CD4-positive, alpha-beta memory T cell (primary cell): ENCODE results near the gene COL18A1. TPM values are rescaled to one million over a fixed set of nuclear protein-coding genes. Genes with fewer than 3 reads are reported as not detected.

Experiments
- CTCF ChIA-PET: fragments of 350-600 bp; sonication (Branson Sonifier 250); formaldehyde crosslinking; loops from one replicate; lab custom pipeline; 2021; ENCODE audit warnings: inconsistent platforms; ENCODE audit not compliant: partially characterized antibody; lab: Charles Lee
- POLR2A ChIA-PET: fragments of 350-600 bp; sonication (Branson Sonifier 250); formaldehyde crosslinking; loops from one replicate; lab custom pipeline; 2021; ENCODE audit not compliant: partially characterized antibody; lab: Charles Lee
- DNase-seq, 5 donors: peaks; one replicate each; pipeline versions ENCODE4 v3.0.0 to v3.0.0-alpha.2; 2020 to 2022; ENCODE audit warnings: mixed read lengths in 1 of 5
- H3K27ac ChIP-seq: one replicate; pipeline ENCODE4 v1.7.0; 2013; ENCODE audit warnings: low read depth, low read length
- H3K27me3 ChIP-seq: 2 replicates; pipeline ENCODE4 v1.7.0; 2013; ENCODE audit warnings: mild to moderate bottlenecking, low read length, moderate library complexity; ENCODE audit not compliant: insufficient read depth
- H3K36me3 ChIP-seq: 2 replicates; pipeline ENCODE4 v1.7.0; 2013; ENCODE audit warnings: mild to moderate bottlenecking, low read length, moderate library complexity; ENCODE audit not compliant: insufficient read depth
- H3K4me1 ChIP-seq: 2 replicates; pipeline ENCODE4 v1.7.0; 2013; ENCODE audit warnings: mild to moderate bottlenecking, low read length, moderate library complexity; ENCODE audit not compliant: insufficient read depth
- H3K4me3 ChIP-seq, 2 donors: one replicate each; pipeline ENCODE4 v1.7.0; 2013; ENCODE audit warnings: low read length in 2 of 2, mild to moderate bottlenecking in 1 of 2
- H3K9me3 ChIP-seq, 2 donors: one replicate each; pipeline ENCODE4 v1.7.0; 2013; ENCODE audit warnings: low read length in 2 of 2, control low read depth in 1 of 2; ENCODE audit not compliant: control insufficient read depth in 1 of 2
- H3K27ac Mint-ChIP-seq, 7 donors: one replicate each; pipeline ENCODE4 v1.8.0; 2020 to 2021; ENCODE audit warnings: mixed read lengths in 7 of 7, mild to moderate bottlenecking in 6 of 7, inconsistent platforms in 3 of 7, moderate library complexity in 3 of 7
- H3K27me3 Mint-ChIP-seq, 2 donors: one replicate each; pipeline ENCODE4 v1.8.0; 2020 to 2021; ENCODE audit warnings: mixed read lengths in 2 of 2
- H3K36me3 Mint-ChIP-seq, 2 donors: one replicate each; pipeline ENCODE4 v1.8.0; 2020 to 2021; ENCODE audit warnings: mixed read lengths in 2 of 2, inconsistent platforms in 1 of 2, mild to moderate bottlenecking in 1 of 2
- H3K4me1 Mint-ChIP-seq, 4 donors: one replicate each; pipeline ENCODE4 v1.8.0; 2020 to 2021; ENCODE audit warnings: mixed read lengths in 4 of 4, mild to moderate bottlenecking in 1 of 4
- H3K4me3 Mint-ChIP-seq, 8 donors: one replicate each; pipeline ENCODE4 v1.8.0; 2020 to 2021; ENCODE audit warnings: mixed read lengths in 8 of 8, mild to moderate bottlenecking in 7 of 8, moderate library complexity in 6 of 8, inconsistent platforms in 3 of 8
- H3K9me3 Mint-ChIP-seq, 8 donors: one replicate each; pipeline ENCODE4 v1.8.0; 2020 to 2021; ENCODE audit warnings: mixed read lengths in 8 of 8, mild to moderate bottlenecking in 5 of 8, inconsistent platforms in 3 of 8, moderate library complexity in 1 of 8
- intact Hi-C: fragments of 100-400 bp; cut with micrococcal nuclease; formaldehyde crosslinking; loops from one replicate; pipeline ENCODE4 v1.15.1; 2023
- polyA plus RNA-seq, 2 donors: library from polyadenylated mRNA; unstranded; fragments of 300-500 nt; fragmentation: Illumina TruSeq; gene quantifications; one replicate each; pipeline ENCODE4 v1.2.3, GENCODE V29; 2021
- total RNA-seq, 2 experiments: library from RNA; stranded (reverse); gene quantifications; one replicate each; pipeline ENCODE4 v1.2.3, GENCODE V29; 2021

COL18A1 gene
- total and polyA plus RNA-seq, 4 experiments from 2014 or later: 0.43 to 4.5 (median 3.8) TPM

GRCh38 chr21:45507888-45508508 lies 103.0 kb downstream of the COL18A1 start:
- no peaks in the 10 kb centered on the region for H3K9me3 Mint-ChIP-seq

GRCh38 chr21:45508607-45509565 lies 103.9 kb downstream of the COL18A1 start:
- Histone ChIP-seq H3K27ac (no peak overlapping the region), H3K4me3 (no peak overlapping the region), H3K4me1 (no peaks in the 10 kb centered on the region), H3K27me3 (no peaks in the 10 kb centered on the region), H3K36me3 (no peaks in the 10 kb centered on the region), H3K9me3 (no peaks in the 10 kb centered on the region)
- intact Hi-C loops: no loop called here
- Mint-ChIP-seq H3K27me3 (no peaks in the 10 kb centered on the region), H3K36me3 (peaks cover 0 to 1% of the 10 kb centered on the region in 2 donors), H3K4me1 (peaks cover 0 to 1% (median 0%) of the 10 kb centered on the region in 4 donors), H3K9me3 (no peaks in the 10 kb centered on the region), H3K27ac (peak overlapping the region in 2 of 7 donors; percentile 2 to 76), H3K4me3 (peak overlapping the region in 1 of 8 donors; percentile 13)
- DNase-seq: no peak
- CTCF ChIA-PET: no interaction called here
- POLR2A ChIA-PET: no interaction called here

More at GRCh38 chr21:45507888-45508508, 103.0 kb downstream of the COL18A1 start:
- no peak overlapping the region for H3K4me3 ChIP-seq
- Mint-ChIP-seq H3K36me3 (no peaks in the 10 kb centered on the region), H3K27me3 (no peaks in the 10 kb centered on the region), H3K27ac (peak overlapping the region in 1 of 7 donors; percentile 59), H3K4me1 (no peaks in the 10 kb centered on the region), H3K4me3 (no peak overlapping the region)
- no peaks in the 10 kb centered on the region for H3K4me1 ChIP-seq
- DNase-seq: no peak
- H3K36me3 ChIP-seq: no peaks in the 10 kb centered on the region
- ChIA-PET POLR2A (no interaction called here), CTCF (no interaction called here)
- H3K27ac ChIP-seq: no peak overlapping the region
- H3K9me3 ChIP-seq: no peaks in the 10 kb centered on the region
- intact Hi-C loops: no loop called here
- no peaks in the 10 kb centered on the region for H3K27me3 ChIP-seq

GRCh38 chr21:45509566-45510465 lies 104.9 kb downstream of the COL18A1 start:
- Mint-ChIP-seq H3K27ac (no peak overlapping the region), H3K36me3 (peaks cover 0 to 1% of the 10 kb centered on the region in 2 donors), H3K9me3 (no peaks in the 10 kb centered on the region), H3K4me1 (peaks cover 0 to 1% (median 0%) of the 10 kb centered on the region in 4 donors), H3K27me3 (no peaks in the 10 kb centered on the region), H3K4me3 (no peak overlapping the region)
- Histone ChIP-seq H3K27ac (no peak overlapping the region), H3K4me3 (no peak overlapping the region), H3K27me3 (no peaks in the 10 kb centered on the region), H3K9me3 (no peaks in the 10 kb centered on the region), H3K4me1 (no peaks in the 10 kb centered on the region), H3K36me3 (no peaks in the 10 kb centered on the region)
- ChIA-PET CTCF (no interaction called here), POLR2A (no interaction called here)
- DNase-seq: no peak
- intact Hi-C loops: no loop called here

GRCh38 chr21:45510466-45510955 lies 105.5 kb downstream of the COL18A1 start:
- H3K36me3 Mint-ChIP-seq: peaks cover 0 to 3% of the 10 kb centered on the region in 2 donors
- H3K27ac Mint-ChIP-seq: no peak overlapping the region
- peak in 1 of 5 donors; percentile 6 for DNase-seq
- H3K4me3 Mint-ChIP-seq: no peak overlapping the region
- Histone ChIP-seq H3K27ac (no peak overlapping the region), H3K9me3 (no peaks in the 10 kb centered on the region), H3K27me3 (no peaks in the 10 kb centered on the region), H3K4me1 (no peaks in the 10 kb centered on the region), H3K4me3 (no peak overlapping the region), H3K36me3 (no peaks in the 10 kb centered on the region)
- H3K9me3 Mint-ChIP-seq: no peaks in the 10 kb centered on the region
- no peaks in the 10 kb centered on the region for H3K27me3 Mint-ChIP-seq
- POLR2A ChIA-PET: no interaction called here
- H3K4me1 Mint-ChIP-seq: peaks cover 0 to 1% (median 0%) of the 10 kb centered on the region in 4 donors
- CTCF ChIA-PET: no interaction called here
- intact Hi-C loops: no loop called here

GRCh38 chr21:45511007-45511406 lies 106.0 kb downstream of the COL18A1 start:
- POLR2A ChIA-PET: no interaction called here

GRCh38 chr21:45511661-45512431 lies 106.9 kb downstream of the COL18A1 start:
- POLR2A ChIA-PET: no interaction called here

More at GRCh38 chr21:45511007-45511406, 106.0 kb downstream of the COL18A1 start:
- H3K9me3 Mint-ChIP-seq: no peaks in the 10 kb centered on the region
- peaks cover 0 to 3% of the 10 kb centered on the region in 2 donors for H3K36me3 Mint-ChIP-seq
- DNase-seq: no peak
- H3K4me1 Mint-ChIP-seq: peaks cover 0 to 1% (median 0%) of the 10 kb centered on the region in 4 donors
- no peaks in the 10 kb centered on the region for H3K4me1 ChIP-seq
- CTCF ChIA-PET: no interaction called here
- H3K27ac Mint-ChIP-seq: no peak overlapping the region
- H3K36me3 ChIP-seq: no peaks in the 10 kb centered on the region
- no peak overlapping the region for H3K4me3 Mint-ChIP-seq
- no peaks in the 10 kb centered on the region for H3K27me3 ChIP-seq
- intact Hi-C loops: no loop called here
- no peak overlapping the region for H3K27ac ChIP-seq
- H3K4me3 ChIP-seq: no peak overlapping the region
- H3K9me3 ChIP-seq: no peaks in the 10 kb centered on the region
- no peaks in the 10 kb centered on the region for H3K27me3 Mint-ChIP-seq

More at GRCh38 chr21:45511661-45512431, 106.9 kb downstream of the COL18A1 start:
- Mint-ChIP-seq H3K27me3 (no peaks in the 10 kb centered on the region), H3K9me3 (no peaks in the 10 kb centered on the region), H3K36me3 (peaks cover 0 to 3% of the 10 kb centered on the region in 2 donors), H3K4me3 (no peak overlapping the region), H3K27ac (no peak overlapping the region), H3K4me1 (peaks cover 0 to 1% (median 0%) of the 10 kb centered on the region in 4 donors)
- H3K4me1 ChIP-seq: no peaks in the 10 kb centered on the region
- H3K4me3 ChIP-seq: no peak overlapping the region
- no peak overlapping the region for H3K27ac ChIP-seq
- intact Hi-C loops: no loop called here
- no peaks in the 10 kb centered on the region for H3K27me3 ChIP-seq
- CTCF ChIA-PET: no interaction called here
- no peaks in the 10 kb centered on the region for H3K9me3 ChIP-seq
- H3K36me3 ChIP-seq: no peaks in the 10 kb centered on the region
- peak in 1 of 5 donors; percentile 4 for DNase-seq
